Astrocyte of the spinal cord (primary cell): Measurements from ENCODE around the gene PHF19.

ENCODE experiments used
- DNase-seq: peaks from one replicate; pipeline ENCODE4 v3.0.0; 2011; ENCODE audit warnings: low read depth, low spot score
- H3K4me3 ChIP-seq: 2 replicates; pipeline ENCODE4 v1.5.1; 2011; ENCODE audit warnings: low read depth, mild to moderate bottlenecking, low read length, moderate library complexity
- CTCF ChIP-seq: IDR thresholded peaks from 2 replicates; pipeline ENCODE4 v1.5.1; 2012; ENCODE audit warnings: low read depth, mild to moderate bottlenecking, low read length, inconsistent platforms
- in situ Hi-C: cut with HindIII; loops from 2 replicates; pipeline ENCODE4 v1.10.0; 2017; ENCODE audit warnings: low sequenced_read_pairs

Gene PHF19

GRCh38 chr9:120899490-120900068 lies 22.6 kb upstream of the PHF19 start:
- in situ Hi-C loops, result no loop called here
- no peak for TF ChIP-seq CTCF

GRCh38 chr9:120898396-120898795 lies 21.4 kb upstream of the PHF19 start:
- no peak for DNase-seq
- in situ Hi-C loops, result no loop called here
- TF ChIP-seq CTCF, result no peak
- H3K4me3 ChIP-seq, result no peak overlapping the region

More at GRCh38 chr9:120899490-120900068, 22.6 kb upstream of the PHF19 start:
- H3K4me3 ChIP-seq, result no peak overlapping the region
- no peak for DNase-seq

- no peak for DNase-seq
Measured at GRCh38 chr9:120895951-120896350, 19.0 kb upstream of the PHF19 start.

GRCh38 chr9:120894321-120895148 lies 17.5 kb upstream of the PHF19 start:
- no peak for TF ChIP-seq CTCF
- DNase-seq, result no peak
- in situ Hi-C loops, result no loop called here
- H3K4me3 ChIP-seq, result no peak overlapping the region

More at GRCh38 chr9:120895951-120896350, 19.0 kb upstream of the PHF19 start:
- in situ Hi-C loops, result no loop called here
- TF ChIP-seq CTCF, result no peak
- H3K4me3 ChIP-seq, result no peak overlapping the region

GRCh38 chr9:120893611-120894307 lies 16.8 kb upstream of the PHF19 start:
- in situ Hi-C loops, result no loop called here
- TF ChIP-seq CTCF, result no peak
- peak; percentile 39 for DNase-seq
- no peak overlapping the region for H3K4me3 ChIP-seq

GRCh38 chr9:120892748-120893610 lies 16.0 kb upstream of the PHF19 start:
- no peak for TF ChIP-seq CTCF
- peak; percentile 88 for DNase-seq
- in situ Hi-C loops, result no loop called here
- H3K4me3 ChIP-seq, result no peak overlapping the region
